HCT116 (cell line): ENCODE data around the gene TCFL5. TPM values are rescaled to one million over a fixed set of nuclear protein-coding genes. Genes with fewer than 3 reads are reported as not detected.

ENCODE experiments used
- ATAC-seq: fragments of 200-7000 bp; cut with Tn5 transposase; 2 replicates; pipeline ENCODE4 v1.9.1; 2020; ENCODE audit warnings: mild to moderate bottlenecking, moderate library complexity
- BruUV-seq: library from RNA; stranded (reverse); fragments of 400-500 nt; replicated peaks from 2 replicates; lab custom pipeline; 2021; lab: Mats Ljungman, UMichigan
- CTCF ChIA-PET: fragments of 300-600 bp; sonication (Branson Sonifier 250); formaldehyde crosslinking; loops from one replicate; lab custom pipeline; 2021; ENCODE audit warnings: antibody characterized with exemption; lab: Charles Lee
- POLR2A ChIA-PET: fragments of 300-600, 350-600 bp; sonication (Branson Sonifier 250); formaldehyde crosslinking; loops from one replicate; lab custom pipeline; 2021; ENCODE audit warnings: antibody characterized with exemption; lab: Charles Lee
- RAD21 ChIA-PET, 2 experiments: fragments of 300-600 bp; sonication (Branson Sonifier 250); formaldehyde crosslinking; loops; one replicate each; lab custom pipeline; 2023; ENCODE audit warnings: low total read pairs in 2 of 2; ENCODE audit not compliant: uncharacterized antibody in 2 of 2, unreplicated experiment in 2 of 2, low non-redundant PET in 1 of 2; lab: Charles Lee
- DNase-seq: peaks from one replicate; pipeline ENCODE4 v3.0.0-alpha.2; 2010; ENCODE audit warnings: low read depth, low spot score
- H2AFZ ChIP-seq: fragments of 200-600 bp; shearing (Covaris generic), sonication (generic); 2 replicates; pipeline ENCODE4 v1.6.1; 2017; ENCODE audit warnings: low read depth, mixed run types, mixed read lengths, antibody characterized with exemption, low read length; ENCODE audit not compliant: poor library complexity, severe bottlenecking
- H3K27ac ChIP-seq: 2 replicates; pipeline ENCODE4 v1.5.1; 2012; ENCODE audit warnings: low read depth, low read length
- H3K27me3 ChIP-seq: fragments of 200-600 bp; sonication (generic); 2 replicates; pipeline ENCODE4 v1.6.1; 2016; ENCODE audit warnings: mixed run types, low read length, mixed read lengths; ENCODE audit not compliant: insufficient read depth
- H3K36me3 ChIP-seq, 2 experiments: fragments of 200-500 bp in 1 of 2; fragments of 200-600 bp in 1 of 2; sonication (Bioruptor generic) in 1 of 2; sonication (generic) in 1 of 2; 2 replicates each; pipeline versions ENCODE4 v1.5.1 to v1.6.1; 2014 to 2016; ENCODE audit warnings: low read length in 2 of 2, inconsistent platforms in 1 of 2, mixed read lengths in 1 of 2, mixed run types in 1 of 2; ENCODE audit not compliant: insufficient read depth in 2 of 2, control insufficient read depth in 1 of 2
- H3K4me1 ChIP-seq, 2 experiments: fragments of 200-600 bp in 1 of 2; sonication (generic) in 1 of 2; 2 replicates each; pipeline versions ENCODE4 v1.5.1 to v1.6.1; 2012 to 2017; ENCODE audit warnings: low read length in 2 of 2, inconsistent platforms in 1 of 2, mild to moderate bottlenecking in 1 of 2, mixed read lengths in 1 of 2, mixed run types in 1 of 2, moderate library complexity in 1 of 2; ENCODE audit not compliant: insufficient read depth in 2 of 2, control insufficient read depth in 1 of 2
- H3K4me2 ChIP-seq: fragments of 200-600 bp; sonication (generic); 2 replicates; pipeline ENCODE4 v1.6.1; 2017; ENCODE audit warnings: mixed run types, low read length, mixed read lengths
- H3K4me3 ChIP-seq, 2 experiments: fragments of 200-600 bp in 1 of 2; sonication (generic) in 1 of 2; replicated peaks in 1 of 2; 2 replicates each; pipeline ENCODE4 v1.5.1; 2011 to 2016; ENCODE audit warnings: low read length in 2 of 2, control low read depth in 1 of 2, low read depth in 1 of 2, mild to moderate bottlenecking in 1 of 2, mixed read lengths in 1 of 2, mixed run types in 1 of 2
- H3K79me2 ChIP-seq: fragments of 200-600 bp; sonication (generic); 2 replicates; pipeline ENCODE4 v1.6.1; 2017; ENCODE audit warnings: mild to moderate bottlenecking, mixed run types, low read length, moderate library complexity, mixed read lengths; ENCODE audit not compliant: insufficient read depth
- H3K9ac ChIP-seq: fragments of 200-600 bp; sonication (generic); 2 replicates; pipeline ENCODE4 v1.6.1; 2016; ENCODE audit warnings: low read length, mixed read lengths
- H3K9me2 ChIP-seq: fragments of 200-600 bp; sonication (generic), shearing (Covaris generic); 2 replicates; pipeline ENCODE4 v1.6.1; 2017; ENCODE audit warnings: mixed run types, mild to moderate bottlenecking, moderate library complexity; ENCODE audit not compliant: insufficient read depth
- H3K9me3 ChIP-seq, 2 experiments: fragments of 200-500 bp in 1 of 2; fragments of 200-600 bp in 1 of 2; sonication (Bioruptor generic) in 1 of 2; sonication (generic) in 1 of 2; 2 replicates each; pipeline ENCODE4 v1.6.1; 2014 to 2017; ENCODE audit warnings: low read length in 2 of 2, mixed read lengths in 2 of 2, inconsistent platforms in 1 of 2, low read depth in 1 of 2, mild to moderate bottlenecking in 1 of 2, mixed run types in 1 of 2, moderate library complexity in 1 of 2; ENCODE audit not compliant: control insufficient read depth in 1 of 2, insufficient read depth in 1 of 2
- H4K20me1 ChIP-seq: fragments of 200-600 bp; sonication (generic), shearing (Covaris generic); 2 replicates; pipeline ENCODE4 v1.6.1; 2017; ENCODE audit warnings: mixed run types, mild to moderate bottlenecking, moderate library complexity; ENCODE audit not compliant: insufficient read depth
- CBX3 ChIP-seq: IDR thresholded peaks from 2 replicates; pipeline ENCODE4 v1.6.1; 2012; ENCODE audit warnings: low read depth
- CEBPB ChIP-seq: IDR thresholded peaks from 2 replicates; pipeline ENCODE4 v1.6.1; 2012; ENCODE audit warnings: low read depth
- EGR1 ChIP-seq: IDR thresholded peaks from 2 replicates; pipeline ENCODE4 v1.6.1; 2012; ENCODE audit warnings: low read depth
- ELF1 ChIP-seq: IDR thresholded peaks from 2 replicates; pipeline ENCODE4 v1.6.1; 2012; ENCODE audit warnings: low read depth, borderline replicate concordance
- EZH2 ChIP-seq: fragments of 200-600 bp; sonication (generic); IDR thresholded peaks from 2 replicates; pipeline ENCODE4 v1.6.1; 2017; ENCODE audit warnings: antibody characterized with exemption, mixed run types
- EZH2phosphoT487 ChIP-seq: fragments of 200-600 bp; IDR thresholded peaks from 2 replicates; pipeline ENCODE4 v1.6.1; 2018; ENCODE audit warnings: antibody characterized with exemption, borderline replicate concordance
- FOSL1 ChIP-seq: IDR thresholded peaks from 2 replicates; pipeline ENCODE4 v1.6.1; 2012; ENCODE audit warnings: low read depth
- JUND ChIP-seq: IDR thresholded peaks from 2 replicates; pipeline ENCODE4 v1.6.1; 2012
- POLR2A ChIP-seq: IDR thresholded peaks from 2 replicates; pipeline ENCODE4 v1.7.0; 2011; ENCODE audit warnings: borderline replicate concordance; ENCODE audit not compliant: insufficient read depth, insufficient read length; ENCODE audit errors: extremely low read depth
- POLR2AphosphoS5 ChIP-seq: IDR thresholded peaks from 2 replicates; pipeline ENCODE4 v1.6.1; 2011; ENCODE audit warnings: mild to moderate bottlenecking, low read depth, low read length, moderate library complexity
- SIN3A ChIP-seq: IDR thresholded peaks from 2 replicates; pipeline ENCODE4 v1.6.1; 2012; ENCODE audit warnings: low read depth
- SP1 ChIP-seq: IDR thresholded peaks from 2 replicates; pipeline ENCODE4 v1.6.1; 2012; ENCODE audit warnings: low read depth
- TCF7L2 ChIP-seq: IDR thresholded peaks from 2 replicates; pipeline ENCODE4 v1.7.0; 2011; ENCODE audit warnings: borderline replicate concordance, inconsistent platforms; ENCODE audit not compliant: insufficient read depth, insufficient read length; ENCODE audit errors: extremely low read depth
- YY1 ChIP-seq: IDR thresholded peaks from 2 replicates; pipeline ENCODE4 v1.6.1; 2011; ENCODE audit warnings: low read length, low read depth, moderate library complexity, mild to moderate bottlenecking; ENCODE audit not compliant: insufficient replicate concordance; ENCODE audit errors: extremely low read depth
- intact Hi-C: fragments of 100-400 bp; cut with micrococcal nuclease; formaldehyde crosslinking; loops from 2 replicates; pipeline ENCODE4 v1.10.0; 2022
- total RNA-seq: library from RNA; stranded (reverse); gene quantifications from one replicate; pipeline ENCODE4 v1.2.1, GENCODE V29; 2021; ENCODE audit not compliant: unreplicated experiment
- TF ChIP-seq, protein P1 (sequence below): IDR thresholded peaks from 2 replicates; pipeline ENCODE4 v1.6.1; 2012; ENCODE audit warnings: low read depth
- TF ChIP-seq, protein P2 (sequence below), 3 experiments: fragments of 200-600 bp in 1 of 3; sonication (generic) in 1 of 3; IDR thresholded peaks in 2 of 3; conservative IDR thresholded peaks in 1 of 3; 2 replicates each; pipeline ENCODE4 v1.5.1; 2012 to 2017; ENCODE audit warnings: low read depth in 2 of 3, low read length in 2 of 3, antibody characterized with exemption in 1 of 3, borderline replicate concordance in 1 of 3, control low read depth in 1 of 3, mild to moderate bottlenecking in 1 of 3, mixed read lengths in 1 of 3, mixed run types in 1 of 3, moderate library complexity in 1 of 3; ENCODE audit not compliant: insufficient read depth in 1 of 3
- TF ChIP-seq, protein P3 (sequence below): IDR thresholded peaks from 2 replicates; pipeline ENCODE4 v1.6.1; 2012
- TF ChIP-seq, protein P4 (sequence below): IDR thresholded peaks from 2 replicates; pipeline ENCODE4 v1.6.1; 2011; ENCODE audit warnings: mild to moderate bottlenecking, low read length, moderate library complexity; ENCODE audit not compliant: insufficient replicate concordance; ENCODE audit errors: extremely low read depth
- TF ChIP-seq, protein P5 (sequence below): IDR thresholded peaks from 2 replicates; pipeline ENCODE4 v1.6.1; 2012

TCFL5 gene
- total RNA-seq, 1 experiment from 2014 or later = 20.4 TPM

DNA sequence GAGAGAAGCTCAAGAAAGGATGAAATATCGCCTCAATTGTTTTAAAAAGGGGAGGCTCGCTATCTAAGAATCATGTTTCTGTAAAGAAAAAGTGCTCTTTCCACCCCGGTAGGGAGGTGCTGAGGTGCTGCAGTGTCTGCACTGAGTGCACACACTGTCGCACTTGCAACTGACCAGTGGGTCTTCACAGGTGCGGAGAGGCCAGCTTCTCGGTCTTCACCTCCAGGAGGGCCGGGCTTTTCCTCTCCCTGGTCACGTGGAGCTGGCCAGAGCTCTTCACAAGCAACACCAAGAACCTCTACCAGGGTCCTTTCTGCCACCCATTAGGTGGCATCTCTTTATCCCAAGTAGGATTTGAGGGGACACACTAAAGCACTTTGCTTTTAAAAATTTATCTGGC is 27.8 kb upstream of the TCFL5 start:
- ChIA-PET POLR2A (no interaction called here), RAD21 (no interaction called here), CTCF (interaction anchor here (1.2 to 1.6 kb wide), 2 partner anchors 67 to 120 kb away, joined by 3 read pairs; no protein-coding TSS in a partner anchor)
- Histone ChIP-seq H3K9ac (no peak overlapping the region), H3K4me3 (no peak overlapping the region), H2AFZ (no peak overlapping the region), H3K4me1 (no peaks in the 10 kb centered on the region), H3K27ac (no peak overlapping the region), H3K4me2 (no peak overlapping the region), H4K20me1 (no peaks in the 10 kb centered on the region), H3K9me3 (no peaks in the 10 kb centered on the region), H3K27me3 (no peaks in the 10 kb centered on the region), H3K36me3 (peaks cover 45 to 54% of the 10 kb centered on the region in 2 experiments), H3K79me2 (no peaks in the 10 kb centered on the region), H3K9me2 (no peaks in the 10 kb centered on the region)
- no peak for DNase-seq
- no peak for TF ChIP-seq CBX3
- TF ChIP-seq, protein P1, sequence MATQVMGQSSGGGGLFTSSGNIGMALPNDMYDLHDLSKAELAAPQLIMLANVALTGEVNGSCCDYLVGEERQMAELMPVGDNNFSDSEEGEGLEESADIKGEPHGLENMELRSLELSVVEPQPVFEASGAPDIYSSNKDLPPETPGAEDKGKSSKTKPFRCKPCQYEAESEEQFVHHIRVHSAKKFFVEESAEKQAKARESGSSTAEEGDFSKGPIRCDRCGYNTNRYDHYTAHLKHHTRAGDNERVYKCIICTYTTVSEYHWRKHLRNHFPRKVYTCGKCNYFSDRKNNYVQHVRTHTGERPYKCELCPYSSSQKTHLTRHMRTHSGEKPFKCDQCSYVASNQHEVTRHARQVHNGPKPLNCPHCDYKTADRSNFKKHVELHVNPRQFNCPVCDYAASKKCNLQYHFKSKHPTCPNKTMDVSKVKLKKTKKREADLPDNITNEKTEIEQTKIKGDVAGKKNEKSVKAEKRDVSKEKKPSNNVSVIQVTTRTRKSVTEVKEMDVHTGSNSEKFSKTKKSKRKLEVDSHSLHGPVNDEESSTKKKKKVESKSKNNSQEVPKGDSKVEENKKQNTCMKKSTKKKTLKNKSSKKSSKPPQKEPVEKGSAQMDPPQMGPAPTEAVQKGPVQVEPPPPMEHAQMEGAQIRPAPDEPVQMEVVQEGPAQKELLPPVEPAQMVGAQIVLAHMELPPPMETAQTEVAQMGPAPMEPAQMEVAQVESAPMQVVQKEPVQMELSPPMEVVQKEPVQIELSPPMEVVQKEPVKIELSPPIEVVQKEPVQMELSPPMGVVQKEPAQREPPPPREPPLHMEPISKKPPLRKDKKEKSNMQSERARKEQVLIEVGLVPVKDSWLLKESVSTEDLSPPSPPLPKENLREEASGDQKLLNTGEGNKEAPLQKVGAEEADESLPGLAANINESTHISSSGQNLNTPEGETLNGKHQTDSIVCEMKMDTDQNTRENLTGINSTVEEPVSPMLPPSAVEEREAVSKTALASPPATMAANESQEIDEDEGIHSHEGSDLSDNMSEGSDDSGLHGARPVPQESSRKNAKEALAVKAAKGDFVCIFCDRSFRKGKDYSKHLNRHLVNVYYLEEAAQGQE = no peak
- TF ChIP-seq, protein P2, sequence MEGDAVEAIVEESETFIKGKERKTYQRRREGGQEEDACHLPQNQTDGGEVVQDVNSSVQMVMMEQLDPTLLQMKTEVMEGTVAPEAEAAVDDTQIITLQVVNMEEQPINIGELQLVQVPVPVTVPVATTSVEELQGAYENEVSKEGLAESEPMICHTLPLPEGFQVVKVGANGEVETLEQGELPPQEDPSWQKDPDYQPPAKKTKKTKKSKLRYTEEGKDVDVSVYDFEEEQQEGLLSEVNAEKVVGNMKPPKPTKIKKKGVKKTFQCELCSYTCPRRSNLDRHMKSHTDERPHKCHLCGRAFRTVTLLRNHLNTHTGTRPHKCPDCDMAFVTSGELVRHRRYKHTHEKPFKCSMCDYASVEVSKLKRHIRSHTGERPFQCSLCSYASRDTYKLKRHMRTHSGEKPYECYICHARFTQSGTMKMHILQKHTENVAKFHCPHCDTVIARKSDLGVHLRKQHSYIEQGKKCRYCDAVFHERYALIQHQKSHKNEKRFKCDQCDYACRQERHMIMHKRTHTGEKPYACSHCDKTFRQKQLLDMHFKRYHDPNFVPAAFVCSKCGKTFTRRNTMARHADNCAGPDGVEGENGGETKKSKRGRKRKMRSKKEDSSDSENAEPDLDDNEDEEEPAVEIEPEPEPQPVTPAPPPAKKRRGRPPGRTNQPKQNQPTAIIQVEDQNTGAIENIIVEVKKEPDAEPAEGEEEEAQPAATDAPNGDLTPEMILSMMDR (IDR thresholded peaks at IDR 0.05 in 2 of 3, conservative IDR thresholded peaks at IDR 0.05 in 1 of 3; ENCODE audit: borderline replicate concordance in 1 of 3, insufficient read depth in 1 of 3, low read depth in 2 of 3, low read length in 2 of 3) = no peak
- TF ChIP-seq, protein P3, sequence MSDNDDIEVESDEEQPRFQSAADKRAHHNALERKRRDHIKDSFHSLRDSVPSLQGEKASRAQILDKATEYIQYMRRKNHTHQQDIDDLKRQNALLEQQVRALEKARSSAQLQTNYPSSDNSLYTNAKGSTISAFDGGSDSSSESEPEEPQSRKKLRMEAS = no peak
- TF ChIP-seq FOSL1 = no peak
- no peak for TF ChIP-seq SP1
- no peak for TF ChIP-seq EZH2
- TF ChIP-seq, protein P4, sequence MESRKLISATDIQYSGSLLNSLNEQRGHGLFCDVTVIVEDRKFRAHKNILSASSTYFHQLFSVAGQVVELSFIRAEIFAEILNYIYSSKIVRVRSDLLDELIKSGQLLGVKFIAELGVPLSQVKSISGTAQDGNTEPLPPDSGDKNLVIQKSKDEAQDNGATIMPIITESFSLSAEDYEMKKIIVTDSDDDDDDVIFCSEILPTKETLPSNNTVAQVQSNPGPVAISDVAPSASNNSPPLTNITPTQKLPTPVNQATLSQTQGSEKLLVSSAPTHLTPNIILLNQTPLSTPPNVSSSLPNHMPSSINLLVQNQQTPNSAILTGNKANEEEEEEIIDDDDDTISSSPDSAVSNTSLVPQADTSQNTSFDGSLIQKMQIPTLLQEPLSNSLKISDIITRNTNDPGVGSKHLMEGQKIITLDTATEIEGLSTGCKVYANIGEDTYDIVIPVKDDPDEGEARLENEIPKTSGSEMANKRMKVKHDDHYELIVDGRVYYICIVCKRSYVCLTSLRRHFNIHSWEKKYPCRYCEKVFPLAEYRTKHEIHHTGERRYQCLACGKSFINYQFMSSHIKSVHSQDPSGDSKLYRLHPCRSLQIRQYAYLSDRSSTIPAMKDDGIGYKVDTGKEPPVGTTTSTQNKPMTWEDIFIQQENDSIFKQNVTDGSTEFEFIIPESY = no peak
- TF ChIP-seq, protein P5, sequence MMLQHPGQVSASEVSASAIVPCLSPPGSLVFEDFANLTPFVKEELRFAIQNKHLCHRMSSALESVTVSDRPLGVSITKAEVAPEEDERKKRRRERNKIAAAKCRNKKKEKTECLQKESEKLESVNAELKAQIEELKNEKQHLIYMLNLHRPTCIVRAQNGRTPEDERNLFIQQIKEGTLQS = no peak
- no peak for TF ChIP-seq ELF1
- no peak for TF ChIP-seq SIN3A
- TF ChIP-seq TCF7L2 = no peak
- TF ChIP-seq POLR2AphosphoS5 = no peak
- no peak for TF ChIP-seq POLR2A
- no peak for TF ChIP-seq EZH2phosphoT487
- no peak for TF ChIP-seq EGR1
- no peak for TF ChIP-seq JUND
- TF ChIP-seq YY1 = no peak
- no peak for TF ChIP-seq CEBPB
- intact Hi-C loops = no loop called here
- BruUV-seq = no TSS peak
- no peak for ATAC-seq
